ENCODE data around the gene GAR1. TPM values are rescaled to one million over a fixed set of nuclear protein-coding genes. Genes with fewer than 3 reads are reported as not detected.
"Not testable (repeated sequence)": the region's sequence is repeated elsewhere in the genome, so short reads cannot be mapped to it uniquely, and the experiment has no call there.

Gene GAR1
- 10 to 100 TPM; 18.9 to 24.4 TPM for total RNA-seq

GRCh38 chr4:109815151-109816081 lies at the start of gene GAR1:
Gene GAR1, plus strand, starts transcription at chr4:109815762. Its CDS starts 403 bp downstream, at chr4:109816165.
- intact Hi-C loops (cut with micrococcal nuclease): loop anchor here (1.0 to 10.0 kb wide), 11 partner anchors 86 to 1191 kb away; partner anchors contain the start of genes CASP6, MCUB, RPL34 and SEC24B
- peaks cover 33% of the 10 kb centered on the region for H3K36me3 Mint-ChIP-seq (ENCODE audit: low read depth)
- H3K4me1 Mint-ChIP-seq (ENCODE audit: low read depth): peaks cover 47% of the 10 kb centered on the region
- no peaks in the 10 kb centered on the region for H3K9me3 Mint-ChIP-seq
- H3K27me3 Mint-ChIP-seq (ENCODE audit: low read depth): no peaks in the 10 kb centered on the region
- peak within 1 kb of the TSS; percentile 99 for H3K4me3 Mint-ChIP-seq
- peak; percentile 93 for DNase-seq
- peak within 1 kb of the TSS; percentile 95 for H3K27ac Mint-ChIP-seq
- CTCF ChIA-PET: interaction anchor here (1.0 to 1.8 kb wide), 2 partner anchors 11 kb away, joined by 3 to 4 read pairs; no protein-coding TSS in a partner anchor

GRCh38 chr4:109782092-109782491 lies 33.5 kb upstream of the GAR1 start:
- H3K4me3 Mint-ChIP-seq; H3K4me1 Mint-ChIP-seq (ENCODE audit: low read depth); H3K27me3 Mint-ChIP-seq (ENCODE audit: low read depth); intact Hi-C loops (cut with micrococcal nuclease); H3K27ac Mint-ChIP-seq; H3K36me3 Mint-ChIP-seq (ENCODE audit: low read depth); CTCF ChIA-PET; DNase-seq; H3K9me3 Mint-ChIP-seq: not testable (repeated sequence)

- H3K4me1 Mint-ChIP-seq (ENCODE audit: low read depth): no peaks in the 10 kb centered on the region
- H3K27me3 Mint-ChIP-seq (ENCODE audit: low read depth): no peaks in the 10 kb centered on the region
- no peaks in the 10 kb centered on the region for H3K9me3 Mint-ChIP-seq
- no peak overlapping the region for H3K4me3 Mint-ChIP-seq
- intact Hi-C loops (cut with micrococcal nuclease): no loop called here
- no peaks in the 10 kb centered on the region for H3K36me3 Mint-ChIP-seq (ENCODE audit: low read depth)
- DNase-seq: no peak
- no peak overlapping the region for H3K27ac Mint-ChIP-seq
- CTCF ChIA-PET: no interaction called here
These were observed 28.7 kb upstream of the GAR1 start for GRCh38 chr4:109786846-109787245.

GRCh38 chr4:109787807-109788206 lies 27.8 kb upstream of the GAR1 start:
- no peaks in the 10 kb centered on the region for H3K36me3 Mint-ChIP-seq (ENCODE audit: low read depth)
- no peaks in the 10 kb centered on the region for H3K4me1 Mint-ChIP-seq (ENCODE audit: low read depth)
- H3K9me3 Mint-ChIP-seq: no peaks in the 10 kb centered on the region
- intact Hi-C loops (cut with micrococcal nuclease): no loop called here
- no peak overlapping the region for H3K27ac Mint-ChIP-seq
- H3K4me3 Mint-ChIP-seq: no peak overlapping the region
- no peak for DNase-seq
- CTCF ChIA-PET: no interaction called here
- H3K27me3 Mint-ChIP-seq (ENCODE audit: low read depth): no peaks in the 10 kb centered on the region

- DNase-seq: no peak
- CTCF ChIA-PET: interaction anchor here (0.9 kb wide), 1 partner anchor 9 kb away, joined by 3 read pairs; no protein-coding TSS in a partner anchor
- H3K4me1 Mint-ChIP-seq (ENCODE audit: low read depth): no peaks in the 10 kb centered on the region
- intact Hi-C loops (cut with micrococcal nuclease): no loop called here
- H3K36me3 Mint-ChIP-seq (ENCODE audit: low read depth): peaks cover 6% of the 10 kb centered on the region
- H3K9me3 Mint-ChIP-seq: peaks cover 20% of the 10 kb centered on the region
- H3K27ac Mint-ChIP-seq: no peak overlapping the region
- no peak overlapping the region for H3K4me3 Mint-ChIP-seq
- H3K27me3 Mint-ChIP-seq (ENCODE audit: low read depth): peaks cover 4% of the 10 kb centered on the region
These were observed 20.5 kb upstream of the GAR1 start for GRCh38 chr4:109795059-109795458.

GRCh38 chr4:109798866-109799265 lies 16.7 kb upstream of the GAR1 start:
- CTCF ChIA-PET: interaction anchor here (0.6 kb wide), 2 partner anchors 55 to 337 kb away, joined by 3 read pairs; no protein-coding TSS in a partner anchor

GRCh38 chr4:109801099-109801789 lies 14.3 kb upstream of the GAR1 start:
- Mint-ChIP-seq H3K4me3 (no peak overlapping the region), H3K9me3 (peaks cover 6% of the 10 kb centered on the region), H3K4me1 (ENCODE audit: low read depth) (no peaks in the 10 kb centered on the region), H3K27me3 (ENCODE audit: low read depth) (no peaks in the 10 kb centered on the region), H3K36me3 (ENCODE audit: low read depth) (peaks cover 2% of the 10 kb centered on the region), H3K27ac (no peak overlapping the region)
- intact Hi-C loops (cut with micrococcal nuclease): no loop called here
- no peak for DNase-seq
- CTCF ChIA-PET: interaction anchor here (0.5 kb wide), 1 partner anchor 142 kb away, joined by 3 read pairs; no protein-coding TSS in a partner anchor

More at GRCh38 chr4:109798866-109799265, 16.7 kb upstream of the GAR1 start:
- intact Hi-C loops (cut with micrococcal nuclease): no loop called here
- H3K36me3 Mint-ChIP-seq (ENCODE audit: low read depth): peaks cover 6% of the 10 kb centered on the region
- no peak for DNase-seq
- no peaks in the 10 kb centered on the region for H3K4me1 Mint-ChIP-seq (ENCODE audit: low read depth)
- peaks cover 4% of the 10 kb centered on the region for H3K27me3 Mint-ChIP-seq (ENCODE audit: low read depth)
- H3K4me3 Mint-ChIP-seq: no peak overlapping the region
- H3K9me3 Mint-ChIP-seq: peaks cover 19% of the 10 kb centered on the region
- H3K27ac Mint-ChIP-seq: no peak overlapping the region

GRCh38 chr4:109801895-109802319 lies 13.7 kb upstream of the GAR1 start, which contains the start of gene CFI:
Gene CFI, minus strand, starts transcription at chr4:109801999. Its CDS starts 28 bp downstream, at chr4:109801971.
- no peak for DNase-seq
- Mint-ChIP-seq H3K9me3 (peaks cover 3% of the 10 kb centered on the region), H3K27ac (no peak within 1 kb of the TSS), H3K4me3 (no peak within 1 kb of the TSS), H3K36me3 (ENCODE audit: low read depth) (no peaks in the 10 kb centered on the region), H3K27me3 (ENCODE audit: low read depth) (no peaks in the 10 kb centered on the region), H3K4me1 (ENCODE audit: low read depth) (no peaks in the 10 kb centered on the region)
- intact Hi-C loops (cut with micrococcal nuclease): no loop called here
- CTCF ChIA-PET: no interaction called here

GRCh38 chr4:109803924-109804571 lies 11.5 kb upstream of the GAR1 start:
- H3K4me1 Mint-ChIP-seq (ENCODE audit: low read depth): no peaks in the 10 kb centered on the region

GRCh38 chr4:109809655-109810054 lies 5.9 kb upstream of the GAR1 start:
- Mint-ChIP-seq H3K4me1 (ENCODE audit: low read depth) (peaks cover 2% of the 10 kb centered on the region), H3K36me3 (ENCODE audit: low read depth) (no peaks in the 10 kb centered on the region), H3K4me3 (no peak overlapping the region), H3K27me3 (ENCODE audit: low read depth) (peaks cover 4% of the 10 kb centered on the region), H3K27ac (no peak overlapping the region), H3K9me3 (no peaks in the 10 kb centered on the region)
- no peak for DNase-seq
- intact Hi-C loops (cut with micrococcal nuclease): loop anchor here (10.0 kb wide), 2 partner anchors 705 to 1185 kb away; partner anchors contain the start of gene RPL34
- CTCF ChIA-PET: no interaction called here

More at GRCh38 chr4:109803924-109804571, 11.5 kb upstream of the GAR1 start:
- Mint-ChIP-seq H3K27ac (no peak overlapping the region), H3K27me3 (ENCODE audit: low read depth) (peaks cover 4% of the 10 kb centered on the region), H3K36me3 (ENCODE audit: low read depth) (no peaks in the 10 kb centered on the region), H3K4me3 (no peak overlapping the region), H3K9me3 (no peaks in the 10 kb centered on the region)
- CTCF ChIA-PET: interaction anchor here (0.5 to 2.5 kb wide), 13 partner anchors 9 to 384 kb away, joined by 3 to 9 read pairs (median 3); partner anchors contain the start of gene PLA2G12A
- peak; percentile 45 for DNase-seq
- intact Hi-C loops (cut with micrococcal nuclease): loop anchor here (1.0 kb wide), 2 partner anchors 377 to 382 kb away; no protein-coding TSS in a partner anchor

- intact Hi-C loops (cut with micrococcal nuclease): loop anchor here (10.0 kb wide), 2 partner anchors 704 to 1186 kb away; partner anchors contain the start of gene RPL34
- no peak for DNase-seq
- Mint-ChIP-seq H3K27me3 (ENCODE audit: low read depth) (peaks cover 4% of the 10 kb centered on the region), H3K9me3 (no peaks in the 10 kb centered on the region), H3K27ac (no peak overlapping the region), H3K4me3 (no peak overlapping the region), H3K36me3 (ENCODE audit: low read depth) (peaks cover 2% of the 10 kb centered on the region), H3K4me1 (ENCODE audit: low read depth) (peaks cover 4% of the 10 kb centered on the region)
- CTCF ChIA-PET: no interaction called here
These were observed 4.8 kb upstream of the GAR1 start for GRCh38 chr4:109810552-109811387.
